ENCODE results near the gene KCNJ16.
"Not testable (repeated sequence)": the region's sequence is repeated elsewhere in the genome, so short reads cannot be mapped to it uniquely, and the experiment has no call there.

The KCNJ16 gene

DNA sequence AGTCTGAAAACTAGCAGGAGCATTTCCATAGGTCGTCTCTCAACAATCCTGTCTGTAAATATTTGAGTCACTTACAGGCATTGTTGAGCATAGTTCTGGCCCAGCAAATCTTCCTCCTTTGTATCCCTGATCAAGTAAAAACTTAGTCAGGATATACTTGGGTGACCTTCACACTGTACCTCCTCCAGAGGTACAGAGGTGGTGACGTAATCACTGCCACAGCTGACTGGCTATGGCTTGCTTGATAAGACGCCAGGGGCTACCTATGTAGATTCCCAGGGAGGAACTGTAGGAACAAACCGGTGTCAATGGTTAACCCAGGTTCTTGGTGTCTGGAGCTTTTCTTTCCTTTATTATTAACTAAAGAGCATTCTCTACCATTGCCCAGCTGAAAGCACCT, at the start of gene KCNJ16:
Gene KCNJ16, plus strand, starts transcription at position 270 of the 400 bp plus-strand sequence. CDS start 56,863 bp downstream, outside the sequence.
- DNase-seq (ENCODE audit: low read depth): no peak

GRCh38 chr17:70028397-70028796, 46.6 kb upstream of the KCNJ16 start:
- DNase-seq (ENCODE audit: low read depth): no peak

GRCh38 chr17:70028978-70029767, 45.9 kb upstream of the KCNJ16 start:
- no peak for DNase-seq (ENCODE audit: low read depth)

DNA sequence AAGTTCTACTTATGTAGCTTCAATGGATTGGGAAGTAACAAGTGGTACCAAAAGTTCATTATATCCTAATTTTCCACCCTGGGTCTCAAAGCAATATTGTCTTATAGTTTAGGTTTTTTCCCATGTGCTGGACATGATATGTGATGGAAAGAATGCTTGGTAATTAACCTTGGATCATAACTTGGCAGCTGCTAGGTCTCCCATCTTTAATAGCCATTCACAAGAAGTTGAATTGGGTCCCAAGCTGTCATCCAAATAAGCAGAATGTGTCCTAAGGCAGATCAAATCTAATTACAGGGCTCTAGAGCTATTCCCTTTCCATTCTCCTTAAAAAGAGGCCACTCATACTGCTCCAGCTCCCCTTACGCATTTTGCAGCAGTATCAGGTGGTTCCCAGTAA, 44.7 kb upstream of the KCNJ16 start:
- no peak for DNase-seq (ENCODE audit: low read depth)

DNA sequence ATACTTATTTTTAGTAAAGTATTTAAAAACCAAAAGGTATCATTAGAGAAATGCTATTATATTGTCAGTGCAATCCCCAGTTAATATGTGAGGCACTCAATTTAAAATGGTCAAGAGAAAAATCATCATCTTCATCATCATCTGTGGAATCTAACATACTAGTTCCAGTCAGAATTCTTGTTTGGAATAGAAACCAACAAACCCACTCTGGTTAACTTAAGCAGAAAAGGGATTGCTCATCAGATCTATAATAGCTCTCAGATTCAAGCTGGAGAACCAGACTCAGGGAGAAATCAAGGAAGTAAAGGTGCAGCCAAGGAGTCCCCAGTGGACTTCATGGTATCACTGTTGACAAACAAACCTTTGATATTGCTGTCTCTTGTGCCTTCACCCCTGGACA, 43.7 kb upstream of the KCNJ16 start:
- no peak for DNase-seq (ENCODE audit: low read depth)

DNA sequence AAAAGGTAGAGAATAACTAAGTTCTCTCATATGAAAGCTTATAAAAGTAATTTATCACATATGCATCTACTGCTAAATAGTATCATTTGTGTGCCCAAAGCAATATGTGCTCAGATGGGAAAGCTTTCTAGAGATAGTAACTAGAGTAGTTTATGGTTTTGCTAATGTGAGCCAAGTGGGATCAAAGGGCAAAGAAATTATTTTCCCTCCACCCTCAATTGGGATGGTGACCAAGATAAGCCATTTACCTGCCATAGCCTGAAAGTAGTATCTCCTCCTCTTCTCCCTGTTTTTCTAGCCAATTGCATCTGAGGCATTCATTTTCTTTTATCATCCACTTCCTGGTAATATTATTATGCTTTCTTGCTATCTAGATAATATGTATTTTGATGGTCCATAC, 41.9 kb upstream of the KCNJ16 start:
- DNase-seq (ENCODE audit: low read depth): no peak

GRCh38 chr17:70034158-70034557, 40.9 kb upstream of the KCNJ16 start:
- no peak for DNase-seq (ENCODE audit: low read depth)

DNA sequence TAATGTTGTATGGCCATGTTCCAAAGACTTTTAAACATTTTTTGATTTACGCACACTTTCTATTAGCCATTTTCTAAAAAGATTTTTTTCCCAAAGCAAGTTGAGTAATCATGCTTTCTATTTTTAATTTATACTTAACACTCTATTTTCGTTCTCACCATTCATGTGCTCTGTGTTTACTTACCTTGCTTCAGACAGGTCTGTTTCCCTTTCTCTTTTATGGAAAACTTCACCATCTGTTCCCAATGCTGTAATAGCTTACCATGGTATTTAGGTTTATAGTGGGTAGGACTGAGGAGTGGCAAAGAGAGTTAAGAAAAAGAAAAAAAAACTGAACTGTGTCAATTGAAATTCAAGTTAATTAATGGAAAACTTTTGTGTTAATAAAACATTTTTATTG, 37.5 kb upstream of the KCNJ16 start:
- no peak for DNase-seq (ENCODE audit: low read depth)

DNA sequence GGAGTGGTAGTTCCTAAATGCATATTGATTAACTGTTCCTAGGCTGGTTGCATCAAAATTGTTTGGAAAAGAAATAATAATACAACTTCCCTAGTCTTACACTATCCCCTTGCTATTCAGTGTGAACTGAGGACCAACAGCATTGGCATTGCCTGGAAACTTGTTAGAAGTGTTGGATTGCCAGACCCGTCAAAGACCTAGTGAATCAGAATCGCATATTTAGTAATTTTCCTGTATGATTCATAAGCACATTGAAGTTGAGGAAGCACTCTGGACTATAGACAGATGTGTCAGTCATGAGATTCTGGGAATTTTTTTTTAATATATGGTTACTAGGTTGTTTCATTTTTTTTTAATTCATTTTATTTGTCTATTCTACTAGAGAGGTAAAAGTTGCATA, 34.7 kb upstream of the KCNJ16 start:
- DNase-seq (ENCODE audit: low read depth): no peak

- DNase-seq (ENCODE audit: low read depth): no peak
Observed at GRCh38 chr17:70041061-70041460, 34.0 kb upstream of the KCNJ16 start.

DNA sequence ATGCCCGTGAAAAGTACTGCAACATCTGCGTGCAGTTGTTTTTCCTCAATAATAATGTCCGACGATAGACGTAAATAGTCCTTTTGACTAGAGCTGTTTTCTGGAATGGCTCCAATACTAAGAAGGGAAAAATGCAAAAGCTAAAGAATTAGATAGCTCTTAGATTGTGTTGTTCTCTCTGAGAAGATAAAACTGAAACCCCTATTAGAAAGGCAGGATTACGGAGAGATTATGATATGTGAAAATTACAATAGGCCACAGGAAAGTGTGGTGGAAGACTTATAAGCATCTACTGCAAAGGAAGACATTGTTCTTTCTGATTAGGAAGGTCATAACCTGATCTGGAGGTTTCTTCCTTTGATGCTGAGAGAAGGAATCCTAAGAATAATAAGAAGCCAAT, 33.5 kb upstream of the KCNJ16 start:
- no peak for DNase-seq (ENCODE audit: low read depth)

- not testable (repeated sequence) for DNase-seq (ENCODE audit: low read depth)
Observed at GRCh38 chr17:70045780-70046179, 29.2 kb upstream of the KCNJ16 start.

DNA sequence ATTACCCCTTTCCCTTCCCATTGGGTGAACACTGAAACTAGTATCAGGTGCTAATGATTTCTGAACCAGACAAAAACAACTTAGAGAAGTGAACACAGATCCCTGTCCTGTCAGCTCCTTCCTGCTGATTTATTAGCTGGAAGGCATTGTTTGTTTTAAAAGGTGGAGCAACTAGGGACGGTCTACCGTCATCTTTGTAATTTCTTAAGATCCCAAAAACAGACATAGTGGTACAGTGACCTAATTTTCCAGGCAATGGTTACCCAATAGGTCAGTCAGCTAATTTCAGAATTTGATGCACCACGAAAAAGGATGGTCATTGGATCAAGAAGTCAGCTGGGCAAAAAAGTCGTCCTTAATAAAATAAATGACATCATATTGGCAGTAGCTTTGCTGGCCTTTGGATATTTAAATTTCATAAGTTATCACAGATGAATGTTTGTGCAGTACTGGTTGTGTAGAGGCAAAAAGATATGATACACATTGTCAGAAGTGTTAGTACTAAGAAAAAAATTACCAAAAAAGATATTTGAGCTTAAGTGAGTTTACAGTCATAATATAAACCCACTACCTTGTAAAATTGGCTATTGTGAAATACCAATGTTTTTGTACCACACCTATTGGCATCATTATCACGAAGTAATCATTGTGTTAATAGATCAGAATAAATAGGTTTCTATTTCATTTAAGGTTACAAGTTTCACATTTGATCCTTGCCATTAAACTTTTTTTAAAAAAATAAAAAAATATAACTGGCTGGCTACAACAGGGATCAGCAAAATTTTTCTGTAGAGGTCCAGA, 27.2 kb upstream of the KCNJ16 start:
- no peak for DNase-seq (ENCODE audit: low read depth)

- DNase-seq (ENCODE audit: low read depth): no peak
Observed at GRCh38 chr17:70049801-70050591, 25.0 kb upstream of the KCNJ16 start.

DNA sequence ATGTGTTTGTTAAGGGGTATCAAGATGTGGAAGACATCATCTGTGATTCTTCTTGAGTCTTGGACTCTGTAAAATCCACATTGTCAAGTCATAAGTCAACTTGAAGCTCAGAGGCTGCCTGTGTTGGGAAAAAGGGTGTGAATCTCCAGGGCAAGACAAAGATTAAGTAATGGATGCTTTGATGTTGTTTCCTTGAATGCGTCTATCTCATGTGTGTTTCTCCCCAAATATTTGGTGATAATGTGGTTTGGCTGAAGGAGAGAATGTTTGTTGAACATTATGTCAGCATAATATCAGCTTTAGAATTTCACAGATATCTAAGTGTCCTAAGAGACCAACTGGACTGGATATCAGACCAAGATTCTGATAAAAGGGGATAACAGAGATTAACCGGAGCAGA, 24.1 kb upstream of the KCNJ16 start:
- no peak for DNase-seq (ENCODE audit: low read depth)

GRCh38 chr17:70053241-70054234, 21.5 kb upstream of the KCNJ16 start:
- DNase-seq (ENCODE audit: low read depth): no peak

DNA sequence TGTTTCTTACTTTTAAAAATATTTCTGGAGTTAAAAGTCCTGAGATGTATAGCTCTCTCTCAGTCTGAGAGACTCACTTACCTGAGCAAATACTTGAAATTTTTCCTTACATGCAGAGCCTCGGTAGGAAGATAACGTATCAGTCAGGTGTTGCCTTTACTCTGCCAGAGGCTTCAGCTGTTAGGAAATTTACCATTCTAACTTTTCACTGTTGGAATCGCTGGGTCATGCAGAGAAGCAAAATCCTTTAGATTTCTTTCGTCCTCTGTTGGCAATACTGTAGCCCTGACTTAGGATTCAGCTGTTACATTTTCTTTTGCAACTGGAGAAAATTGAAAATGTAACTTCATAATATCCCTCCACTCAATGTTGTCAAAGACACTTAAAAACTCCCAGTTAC, 20.0 kb upstream of the KCNJ16 start:
- no peak for DNase-seq (ENCODE audit: low read depth)

DNA sequence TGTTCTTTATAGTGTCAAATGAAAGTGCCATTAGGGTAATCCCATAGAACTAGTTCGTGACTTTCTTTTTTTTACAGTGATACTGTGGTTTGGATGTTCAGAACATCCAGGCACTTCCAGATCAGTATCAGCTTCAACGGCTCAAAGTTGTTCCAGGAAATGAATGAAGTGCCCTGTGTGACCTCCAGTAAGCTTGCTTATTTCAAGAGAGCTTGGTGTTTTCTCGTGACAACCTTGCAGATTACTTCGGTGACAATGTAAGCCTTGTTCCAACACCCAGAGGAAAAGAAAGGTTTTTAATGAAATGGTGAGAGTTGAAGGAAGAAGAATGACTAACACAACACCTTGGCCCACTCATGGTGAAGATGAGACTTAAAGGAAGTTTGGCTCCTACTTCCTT, 16.0 kb upstream of the KCNJ16 start:
- no peak for DNase-seq (ENCODE audit: low read depth)

DNA sequence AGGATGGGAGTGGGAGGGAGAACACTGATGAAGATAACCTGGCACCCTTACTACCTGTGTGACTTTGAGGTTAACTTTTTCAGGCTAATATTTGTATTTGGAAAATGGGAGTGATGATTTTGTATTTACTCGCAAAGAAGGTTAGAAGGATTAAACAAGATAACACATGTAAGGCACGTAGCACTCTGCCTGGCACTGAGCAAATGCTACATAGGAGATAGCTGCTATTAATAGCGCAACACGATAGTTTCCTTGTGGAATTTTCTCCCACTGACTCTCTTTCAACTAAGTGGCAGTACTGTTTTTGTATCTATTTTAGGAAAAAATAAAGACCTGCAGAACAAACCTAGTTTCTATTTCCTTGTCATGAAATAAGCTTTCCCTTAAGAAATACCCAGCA, 15.4 kb upstream of the KCNJ16 start:
- DNase-seq (ENCODE audit: low read depth): no peak

- no peak for DNase-seq (ENCODE audit: low read depth)
Observed at GRCh38 chr17:70060415-70060814, 14.6 kb upstream of the KCNJ16 start.

GRCh38 chr17:70067134-70067533, 7.9 kb upstream of the KCNJ16 start:
- no peak for DNase-seq (ENCODE audit: low read depth)

All from stimulated activated CD4-positive, alpha-beta T cell treated with anti-CD3 and anti-CD28 coated beads, Interleukin-2, amount 100 ng/mL, for 4 hours (primary cell).